ENCODE results near the gene MIOS.

DNA sequence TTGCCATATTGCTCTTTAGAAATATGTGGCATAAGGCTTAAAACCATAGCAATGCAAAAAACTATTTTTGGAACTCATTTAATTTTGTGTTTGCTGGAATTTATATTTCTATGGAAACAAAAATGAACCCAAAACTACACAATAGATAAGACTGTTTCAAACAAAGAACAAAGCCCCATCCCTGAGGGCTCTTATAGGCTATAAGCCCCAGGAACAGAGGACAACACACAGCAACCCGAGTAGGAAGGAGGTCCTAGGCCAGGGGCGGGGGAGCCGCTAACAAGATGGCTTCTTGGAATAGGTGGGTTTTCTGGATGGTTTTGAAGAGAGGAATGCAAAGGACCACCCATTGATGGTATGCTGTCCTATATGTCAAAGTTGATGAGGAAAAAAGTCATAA is 39.6 kb upstream of the MIOS start:
- TF ChIP-seq, protein P1, sequence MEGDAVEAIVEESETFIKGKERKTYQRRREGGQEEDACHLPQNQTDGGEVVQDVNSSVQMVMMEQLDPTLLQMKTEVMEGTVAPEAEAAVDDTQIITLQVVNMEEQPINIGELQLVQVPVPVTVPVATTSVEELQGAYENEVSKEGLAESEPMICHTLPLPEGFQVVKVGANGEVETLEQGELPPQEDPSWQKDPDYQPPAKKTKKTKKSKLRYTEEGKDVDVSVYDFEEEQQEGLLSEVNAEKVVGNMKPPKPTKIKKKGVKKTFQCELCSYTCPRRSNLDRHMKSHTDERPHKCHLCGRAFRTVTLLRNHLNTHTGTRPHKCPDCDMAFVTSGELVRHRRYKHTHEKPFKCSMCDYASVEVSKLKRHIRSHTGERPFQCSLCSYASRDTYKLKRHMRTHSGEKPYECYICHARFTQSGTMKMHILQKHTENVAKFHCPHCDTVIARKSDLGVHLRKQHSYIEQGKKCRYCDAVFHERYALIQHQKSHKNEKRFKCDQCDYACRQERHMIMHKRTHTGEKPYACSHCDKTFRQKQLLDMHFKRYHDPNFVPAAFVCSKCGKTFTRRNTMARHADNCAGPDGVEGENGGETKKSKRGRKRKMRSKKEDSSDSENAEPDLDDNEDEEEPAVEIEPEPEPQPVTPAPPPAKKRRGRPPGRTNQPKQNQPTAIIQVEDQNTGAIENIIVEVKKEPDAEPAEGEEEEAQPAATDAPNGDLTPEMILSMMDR (IDR thresholded peaks at IDR 0.05): no peak
- TF ChIP-seq POLR2A (IDR thresholded peaks at IDR 0.05): no peak
